ENCODE results near the gene IL1RAPL2. TPM values are rescaled to one million over a fixed set of nuclear protein-coding genes. Genes with fewer than 3 reads are reported as not detected.

IL1RAPL2 gene
- total RNA-seq, 4 donors from 2014 or later, result 0.19 to 0.38 TPM; not detected in 2

DNA sequence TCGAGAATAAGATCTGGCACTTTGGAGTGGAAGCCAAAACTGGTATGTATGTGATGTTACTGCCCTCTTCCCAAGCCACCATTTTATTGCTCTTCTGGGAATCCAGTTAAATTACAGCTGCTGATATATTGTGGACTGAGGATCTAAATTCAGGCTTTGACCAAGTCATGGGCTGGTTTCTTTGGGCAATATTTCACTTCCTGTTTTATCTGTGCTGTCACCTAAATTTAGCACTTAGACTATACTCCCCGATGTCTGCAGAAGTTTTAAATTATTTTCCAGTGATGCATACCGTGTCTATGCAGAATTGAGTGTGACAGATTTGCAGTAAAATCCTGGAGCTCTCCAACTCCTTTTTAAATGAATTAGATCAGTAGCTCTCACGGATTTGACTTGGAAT lies 554.5 kb downstream of the IL1RAPL2 start:
- intact Hi-C loops (cut with DNase I; ENCODE audit: low total_unique reads), result no loop called here
- TF ChIP-seq POLR2A (IDR thresholded peaks at IDR 0.05), result no peak
- TF ChIP-seq, protein P1, sequence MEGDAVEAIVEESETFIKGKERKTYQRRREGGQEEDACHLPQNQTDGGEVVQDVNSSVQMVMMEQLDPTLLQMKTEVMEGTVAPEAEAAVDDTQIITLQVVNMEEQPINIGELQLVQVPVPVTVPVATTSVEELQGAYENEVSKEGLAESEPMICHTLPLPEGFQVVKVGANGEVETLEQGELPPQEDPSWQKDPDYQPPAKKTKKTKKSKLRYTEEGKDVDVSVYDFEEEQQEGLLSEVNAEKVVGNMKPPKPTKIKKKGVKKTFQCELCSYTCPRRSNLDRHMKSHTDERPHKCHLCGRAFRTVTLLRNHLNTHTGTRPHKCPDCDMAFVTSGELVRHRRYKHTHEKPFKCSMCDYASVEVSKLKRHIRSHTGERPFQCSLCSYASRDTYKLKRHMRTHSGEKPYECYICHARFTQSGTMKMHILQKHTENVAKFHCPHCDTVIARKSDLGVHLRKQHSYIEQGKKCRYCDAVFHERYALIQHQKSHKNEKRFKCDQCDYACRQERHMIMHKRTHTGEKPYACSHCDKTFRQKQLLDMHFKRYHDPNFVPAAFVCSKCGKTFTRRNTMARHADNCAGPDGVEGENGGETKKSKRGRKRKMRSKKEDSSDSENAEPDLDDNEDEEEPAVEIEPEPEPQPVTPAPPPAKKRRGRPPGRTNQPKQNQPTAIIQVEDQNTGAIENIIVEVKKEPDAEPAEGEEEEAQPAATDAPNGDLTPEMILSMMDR (IDR thresholded peaks at IDR 0.05), result no peak
- DNase-seq (ENCODE audit: low spot score in 2 of 2), result no peak
- H3K4me3 ChIP-seq (ENCODE audit: low read depth, poor library complexity, severe bottlenecking), result no peak overlapping the region
- WGBS, 2 donors, result 37 to 44% methylated on average over 4 of the region's 4 CpGs

DNA sequence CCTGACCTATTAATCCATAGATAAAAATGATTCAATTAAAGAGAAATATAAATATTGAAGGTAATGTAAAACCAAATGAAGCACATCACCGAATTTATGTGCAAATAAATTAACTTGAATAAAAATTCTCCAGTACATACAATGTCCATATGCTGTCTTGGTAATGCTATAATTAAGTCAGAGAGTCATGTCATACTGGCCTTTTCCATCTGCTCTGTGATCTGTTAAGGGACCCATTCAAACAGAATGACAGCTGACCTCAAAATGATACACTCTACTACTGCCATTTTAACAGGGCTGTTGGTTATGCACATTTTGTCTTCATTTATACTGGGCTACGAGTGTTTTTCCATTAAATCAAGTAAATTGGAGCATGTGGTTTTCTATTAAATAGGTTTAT lies 555.2 kb downstream of the IL1RAPL2 start:
- DNase-seq (ENCODE audit: low spot score in 2 of 2), result no peak
- H3K4me3 ChIP-seq (ENCODE audit: low read depth, poor library complexity, severe bottlenecking), result no peak overlapping the region
- intact Hi-C loops (cut with DNase I; ENCODE audit: low total_unique reads), result no loop called here
- 61 to 86% methylated on average over 2 of the region's 2 CpGs for WGBS, 2 donors
- no peak for TF ChIP-seq POLR2A (IDR thresholded peaks at IDR 0.05)
- TF ChIP-seq, protein P1 (IDR thresholded peaks at IDR 0.05), result no peak

DNA sequence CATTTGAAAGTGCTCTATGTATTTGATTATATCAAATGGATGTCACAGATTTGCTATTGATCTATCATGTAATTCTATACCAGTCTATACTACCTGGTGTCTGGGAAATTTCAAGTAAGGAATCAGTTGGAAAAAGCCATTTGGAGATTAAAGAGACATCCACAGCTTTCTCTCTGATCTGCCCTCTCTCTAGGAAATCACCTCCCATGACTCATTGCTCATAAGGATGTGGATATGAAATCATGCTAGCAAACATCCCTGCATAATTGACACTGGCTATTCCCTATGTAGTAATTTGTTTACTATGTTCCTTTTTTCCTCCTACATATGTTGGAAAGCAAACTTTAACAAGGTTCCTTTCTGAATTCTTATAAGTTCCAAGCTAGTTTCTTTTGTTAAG lies 560.2 kb downstream of the IL1RAPL2 start:
- no peak for TF ChIP-seq POLR2A (IDR thresholded peaks at IDR 0.05)
- DNase-seq (ENCODE audit: low spot score in 2 of 2), result no peak
- intact Hi-C loops (cut with DNase I; ENCODE audit: low total_unique reads), result no loop called here
- H3K4me3 ChIP-seq (ENCODE audit: low read depth, poor library complexity, severe bottlenecking), result no peak overlapping the region

DNA sequence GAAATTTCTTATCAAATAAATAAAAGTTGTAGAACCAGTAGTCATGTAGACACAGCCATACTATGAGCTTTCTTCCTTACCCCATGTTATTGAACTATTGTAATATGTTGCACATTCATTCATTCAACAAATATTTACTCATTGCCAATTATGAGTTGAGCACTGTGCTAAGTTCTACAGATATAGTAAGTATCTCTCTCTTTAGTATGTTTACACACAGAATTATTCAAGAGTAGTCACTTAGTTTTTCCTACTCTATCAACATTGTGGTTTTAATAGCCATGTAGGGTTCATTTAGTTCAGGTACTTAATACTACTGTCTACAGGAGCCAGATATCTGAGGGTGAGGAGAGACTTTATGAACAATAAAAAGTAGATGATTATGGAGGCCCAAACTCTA lies 568.3 kb downstream of the IL1RAPL2 start:
- TF ChIP-seq, protein P1 (IDR thresholded peaks at IDR 0.05), result no peak
- no peak for TF ChIP-seq POLR2A (IDR thresholded peaks at IDR 0.05)
- intact Hi-C loops (cut with DNase I; ENCODE audit: low total_unique reads), result no loop called here
- no peak overlapping the region for H3K4me3 ChIP-seq (ENCODE audit: low read depth, poor library complexity, severe bottlenecking)
- DNase-seq (ENCODE audit: low spot score in 2 of 2), result no peak

DNA sequence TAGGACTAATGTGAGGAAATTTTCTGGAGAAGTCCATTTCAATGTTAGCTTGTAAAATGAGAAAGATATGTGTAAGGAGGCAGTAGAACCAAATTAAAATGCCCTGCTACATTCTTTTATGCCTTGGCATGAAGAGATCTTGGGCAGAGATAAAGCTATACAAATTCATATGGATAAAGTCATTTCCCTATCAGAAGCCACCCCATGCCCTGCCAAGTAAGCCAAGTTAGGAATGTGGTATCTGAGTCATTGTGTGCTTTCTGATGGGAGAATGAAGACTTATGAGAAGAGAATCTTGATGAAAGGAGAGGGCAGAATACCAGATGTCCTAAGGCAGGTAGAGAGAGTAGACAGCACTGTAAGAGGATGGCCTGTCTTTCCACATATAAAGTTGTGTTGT lies 570.8 kb downstream of the IL1RAPL2 start:
- H3K4me3 ChIP-seq (ENCODE audit: low read depth, poor library complexity, severe bottlenecking), result no peak overlapping the region
- intact Hi-C loops (cut with DNase I; ENCODE audit: low total_unique reads), result no loop called here
- no peak for TF ChIP-seq POLR2A (IDR thresholded peaks at IDR 0.05)
- TF ChIP-seq, protein P1 (IDR thresholded peaks at IDR 0.05), result no peak
- DNase-seq (ENCODE audit: low spot score in 2 of 2), result no peak

DNA sequence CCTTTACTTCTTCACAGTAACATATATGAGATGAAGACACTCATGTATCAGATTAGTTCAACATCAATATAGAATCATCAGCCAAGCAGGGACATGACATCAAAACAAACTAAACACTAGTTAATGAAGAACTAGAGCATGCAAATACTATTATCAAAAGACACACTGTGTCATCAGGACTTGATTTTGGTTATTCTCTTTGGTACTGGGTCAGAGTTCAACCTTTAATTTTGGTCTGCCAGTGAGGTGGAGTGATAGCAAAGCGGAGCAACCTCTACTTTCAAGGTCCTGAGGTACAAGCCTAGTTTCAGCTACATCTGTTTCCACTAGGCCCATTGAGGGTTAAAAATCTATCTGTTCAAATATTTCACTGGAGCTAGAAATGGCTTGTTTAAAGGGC lies 584.0 kb downstream of the IL1RAPL2 start:
- no peak for DNase-seq (ENCODE audit: low spot score in 2 of 2)
- TF ChIP-seq POLR2A (IDR thresholded peaks at IDR 0.05), result no peak
- TF ChIP-seq, protein P1 (IDR thresholded peaks at IDR 0.05), result no peak
- H3K4me3 ChIP-seq (ENCODE audit: low read depth, poor library complexity, severe bottlenecking), result no peak overlapping the region
- WGBS, 2 donors, result 73 to 90% methylated on average over 1 of the region's 1 CpG
- intact Hi-C loops (cut with DNase I; ENCODE audit: low total_unique reads), result no loop called here
